ENCODE data around the gene RFX3. TPM values are rescaled to one million over a fixed set of nuclear protein-coding genes. Genes with fewer than 3 reads are reported as not detected.

RFX3 gene
- total and polyA plus RNA-seq, 2 donors from 2014 or later: 1.6 to 17.8 TPM

- no peak overlapping the region for H3K27ac ChIP-seq (ENCODE audit: low read depth in 2 of 2, low read length in 2 of 2)
- peaks cover 0 to 2% (median 0%) of the 10 kb centered on the region in 3 donors for H3K36me3 ChIP-seq (ENCODE audit: control insufficient read depth in 2 of 3, insufficient read depth in 3 of 3, low read length in 3 of 3)
- no peaks in the 10 kb centered on the region for H3K4me1 ChIP-seq (ENCODE audit: control insufficient read depth in 2 of 3, insufficient read depth in 2 of 3, low read depth in 1 of 3, low read length in 3 of 3)
- H3K4me3 ChIP-seq (ENCODE audit: low read length in 3 of 3): no peak overlapping the region
- no peaks in the 10 kb centered on the region for H3K9me3 ChIP-seq (ENCODE audit: control insufficient read depth in 2 of 3, insufficient read depth in 1 of 3, low read length in 3 of 3)
- no peaks in the 10 kb centered on the region for H3K27me3 ChIP-seq (ENCODE audit: control insufficient read depth, insufficient read depth, low read length)
- FAIRE-seq (no peak), DNase-seq (no peak)
- no peak for TF ChIP-seq CTCF (IDR thresholded peaks at IDR 0.05; ENCODE audit: borderline replicate concordance, extremely low read depth, insufficient read depth)
- no peak overlapping the region for H3K9ac ChIP-seq (ENCODE audit: low read length in 3 of 3)
- intact Hi-C loops (cut with DNase I): no loop called here
Observed at GRCh38 chr9:3288686-3289085, 237.1 kb downstream of the RFX3 start.

- Histone ChIP-seq H3K4me1 (ENCODE audit: control insufficient read depth in 2 of 3, insufficient read depth in 2 of 3, low read depth in 1 of 3, low read length in 3 of 3) (no peaks in the 10 kb centered on the region), H3K27ac (ENCODE audit: low read depth in 2 of 2, low read length in 2 of 2) (no peak overlapping the region), H3K9ac (ENCODE audit: low read length in 3 of 3) (no peak overlapping the region), H3K9me3 (ENCODE audit: control insufficient read depth in 2 of 3, insufficient read depth in 1 of 3, low read length in 3 of 3) (no peaks in the 10 kb centered on the region), H3K4me3 (ENCODE audit: low read length in 3 of 3) (no peak overlapping the region), H3K27me3 (ENCODE audit: control insufficient read depth, insufficient read depth, low read length) (no peaks in the 10 kb centered on the region), H3K36me3 (ENCODE audit: control insufficient read depth in 2 of 3, insufficient read depth in 3 of 3, low read length in 3 of 3) (no peaks in the 10 kb centered on the region)
- DNase-seq: peak in 2 of 5 donors; percentile 12
- no peak for TF ChIP-seq CTCF (IDR thresholded peaks at IDR 0.05; ENCODE audit: borderline replicate concordance, extremely low read depth, insufficient read depth)
- FAIRE-seq: no peak
- intact Hi-C loops (cut with DNase I): no loop called here
Observed at GRCh38 chr9:3285365-3286161, 240.2 kb downstream of the RFX3 start.

- intact Hi-C loops (cut with DNase I): no loop called here
- FAIRE-seq (no peak), DNase-seq (no peak)
- no peaks in the 10 kb centered on the region for H3K27me3 ChIP-seq (ENCODE audit: control insufficient read depth, insufficient read depth, low read length)
- no peaks in the 10 kb centered on the region for H3K4me1 ChIP-seq (ENCODE audit: control insufficient read depth in 2 of 3, insufficient read depth in 2 of 3, low read depth in 1 of 3, low read length in 3 of 3)
- H3K27ac ChIP-seq (ENCODE audit: low read depth in 2 of 2, low read length in 2 of 2): no peak overlapping the region
- H3K9ac ChIP-seq (ENCODE audit: low read length in 3 of 3): no peak overlapping the region
- H3K36me3 ChIP-seq (ENCODE audit: control insufficient read depth in 2 of 3, insufficient read depth in 3 of 3, low read length in 3 of 3): no peaks in the 10 kb centered on the region
- no peak overlapping the region for H3K4me3 ChIP-seq (ENCODE audit: low read length in 3 of 3)
- TF ChIP-seq CTCF (IDR thresholded peaks at IDR 0.05; ENCODE audit: borderline replicate concordance, extremely low read depth, insufficient read depth): no peak
- no peaks in the 10 kb centered on the region for H3K9me3 ChIP-seq (ENCODE audit: control insufficient read depth in 2 of 3, insufficient read depth in 1 of 3, low read length in 3 of 3)
Observed at GRCh38 chr9:3282365-3282764, 243.4 kb downstream of the RFX3 start.
